Activated naive CD8-positive, alpha-beta T cell treated with anti-CD3 and anti-CD28 coated beads, Interleukin-2, amount 10 ng/mL, durations not matched to agents 7 days and 5 days (primary cell): Measurements from ENCODE around the gene NR3C2. TPM values are rescaled to one million over a fixed set of nuclear protein-coding genes. Genes with fewer than 3 reads are reported as not detected.

Experiments
- ATAC-seq: fragments of 150-1000 bp; cut with Tn5 transposase; one replicate; pipeline ENCODE4 v1.10.0; 2021; ENCODE audit warnings: low read depth, moderate library complexity
- POLR2A ChIA-PET: fragments of 350-600 bp; sonication (Branson Sonifier 250); formaldehyde crosslinking; loops from one replicate; lab custom pipeline; 2021; ENCODE audit warnings: antibody characterized with exemption; lab: Charles Lee
- DNase-seq: peaks from one replicate; pipeline ENCODE4 v3.0.0; 2021
- H3K27ac Mint-ChIP-seq: one replicate; pipeline ENCODE4 v1.8.0; 2022; ENCODE audit warnings: mild to moderate bottlenecking, mixed read lengths
- H3K27me3 Mint-ChIP-seq: one replicate; pipeline ENCODE4 v1.8.0; 2022; ENCODE audit warnings: mild to moderate bottlenecking, moderate library complexity, mixed read lengths
- H3K36me3 Mint-ChIP-seq: one replicate; pipeline ENCODE4 v1.8.0; 2021; ENCODE audit warnings: mild to moderate bottlenecking, mixed read lengths
- H3K4me1 Mint-ChIP-seq: one replicate; pipeline ENCODE4 v1.8.0; 2021; ENCODE audit warnings: mixed read lengths
- H3K4me3 Mint-ChIP-seq: one replicate; pipeline ENCODE4 v1.8.0; 2022; ENCODE audit warnings: mild to moderate bottlenecking, moderate library complexity, mixed read lengths
- H3K9me3 Mint-ChIP-seq: one replicate; pipeline ENCODE4 v1.8.0; 2021; ENCODE audit warnings: mixed read lengths
- total RNA-seq, 2 experiments: library from RNA; stranded (reverse); gene quantifications; one replicate each; pipeline ENCODE4 v1.2.3, GENCODE V29; 2021

Gene NR3C2
- total RNA-seq, 2 experiments from 2014 or later: 19.5 to 24.4 TPM

- Mint-ChIP-seq H3K27ac (no peak overlapping the region), H3K4me3 (no peak overlapping the region), H3K27me3 (no peaks in the 10 kb centered on the region), H3K4me1 (no peaks in the 10 kb centered on the region), H3K9me3 (peaks cover 6% of the 10 kb centered on the region), H3K36me3 (peaks cover 33% of the 10 kb centered on the region)
- POLR2A ChIA-PET: no interaction called here
- ATAC-seq (no peak), DNase-seq (no peak)
Measured at GRCh38 chr4:148118633-148119032, 323.6 kb downstream of the NR3C2 start.

GRCh38 chr4:148118179-148118578, 324.0 kb downstream of the NR3C2 start:
- no peaks in the 10 kb centered on the region for H3K4me1 Mint-ChIP-seq
- POLR2A ChIA-PET: no interaction called here
- peaks cover 2% of the 10 kb centered on the region for H3K9me3 Mint-ChIP-seq
- peaks cover 31% of the 10 kb centered on the region for H3K36me3 Mint-ChIP-seq
- no peak for DNase-seq
- no peak overlapping the region for H3K27ac Mint-ChIP-seq
- H3K27me3 Mint-ChIP-seq: no peaks in the 10 kb centered on the region
- no peak overlapping the region for H3K4me3 Mint-ChIP-seq
- ATAC-seq: no peak

- POLR2A ChIA-PET: no interaction called here
- no peak for ATAC-seq
- H3K36me3 Mint-ChIP-seq: peaks cover 34% of the 10 kb centered on the region
Measured at GRCh38 chr4:148116969-148117368, 325.2 kb downstream of the NR3C2 start.

GRCh38 chr4:148116264-148116663, 325.9 kb downstream of the NR3C2 start:
- Mint-ChIP-seq H3K27me3 (no peaks in the 10 kb centered on the region), H3K4me3 (no peak overlapping the region), H3K9me3 (no peaks in the 10 kb centered on the region), H3K4me1 (peaks cover 6% of the 10 kb centered on the region), H3K36me3 (peaks cover 34% of the 10 kb centered on the region), H3K27ac (no peak overlapping the region)
- ATAC-seq (no peak), DNase-seq (no peak)
- POLR2A ChIA-PET: no interaction called here

More at GRCh38 chr4:148116969-148117368, 325.2 kb downstream of the NR3C2 start:
- no peaks in the 10 kb centered on the region for H3K9me3 Mint-ChIP-seq
- H3K4me1 Mint-ChIP-seq: peaks cover 6% of the 10 kb centered on the region
- DNase-seq: no peak
- no peak overlapping the region for H3K4me3 Mint-ChIP-seq
- H3K27me3 Mint-ChIP-seq: no peaks in the 10 kb centered on the region
- H3K27ac Mint-ChIP-seq: no peak overlapping the region

GRCh38 chr4:148114436-148114835, 327.8 kb downstream of the NR3C2 start:
- no peak for DNase-seq
- Mint-ChIP-seq H3K4me3 (no peak overlapping the region), H3K27ac (no peak overlapping the region), H3K36me3 (peaks cover 31% of the 10 kb centered on the region), H3K4me1 (peaks cover 6% of the 10 kb centered on the region), H3K9me3 (no peaks in the 10 kb centered on the region), H3K27me3 (no peaks in the 10 kb centered on the region)
- no peak for ATAC-seq
- POLR2A ChIA-PET: no interaction called here

- H3K27me3 Mint-ChIP-seq: no peaks in the 10 kb centered on the region
- ATAC-seq (no peak), DNase-seq (no peak)
- H3K9me3 Mint-ChIP-seq: peaks cover 2% of the 10 kb centered on the region
- H3K36me3 Mint-ChIP-seq: peaks cover 24% of the 10 kb centered on the region
- H3K4me3 Mint-ChIP-seq: no peak overlapping the region
- POLR2A ChIA-PET: no interaction called here
- no peak overlapping the region for H3K27ac Mint-ChIP-seq
- peaks cover 6% of the 10 kb centered on the region for H3K4me1 Mint-ChIP-seq
Measured at GRCh38 chr4:148112231-148112982, 329.8 kb downstream of the NR3C2 start.

GRCh38 chr4:148110169-148110568, 332.0 kb downstream of the NR3C2 start:
- Mint-ChIP-seq H3K27ac (no peak overlapping the region), H3K9me3 (peaks cover 8% of the 10 kb centered on the region)
- POLR2A ChIA-PET: no interaction called here

GRCh38 chr4:148109216-148109615, 333.0 kb downstream of the NR3C2 start:
- Mint-ChIP-seq H3K27ac (no peak overlapping the region), H3K4me1 (peaks cover 8% of the 10 kb centered on the region), H3K4me3 (no peak overlapping the region), H3K36me3 (peaks cover 38% of the 10 kb centered on the region), H3K27me3 (no peaks in the 10 kb centered on the region), H3K9me3 (peaks cover 8% of the 10 kb centered on the region)
- POLR2A ChIA-PET: no interaction called here
- no peak for ATAC-seq
- no peak for DNase-seq

More at GRCh38 chr4:148110169-148110568, 332.0 kb downstream of the NR3C2 start:
- DNase-seq (no peak), ATAC-seq (no peak)
- Mint-ChIP-seq H3K27me3 (no peaks in the 10 kb centered on the region), H3K4me3 (no peak overlapping the region), H3K36me3 (peaks cover 40% of the 10 kb centered on the region), H3K4me1 (peaks cover 6% of the 10 kb centered on the region)

GRCh38 chr4:148108766-148109165, 333.4 kb downstream of the NR3C2 start:
- H3K9me3 Mint-ChIP-seq: peaks cover 8% of the 10 kb centered on the region
- no peaks in the 10 kb centered on the region for H3K27me3 Mint-ChIP-seq
- POLR2A ChIA-PET: no interaction called here
- H3K4me1 Mint-ChIP-seq: peaks cover 8% of the 10 kb centered on the region
- no peak overlapping the region for H3K4me3 Mint-ChIP-seq
- ATAC-seq (no peak), DNase-seq (no peak)
- H3K27ac Mint-ChIP-seq: no peak overlapping the region
- peaks cover 37% of the 10 kb centered on the region for H3K36me3 Mint-ChIP-seq

- Mint-ChIP-seq H3K9me3 (peaks cover 8% of the 10 kb centered on the region), H3K4me3 (no peak overlapping the region), H3K27ac (no peak overlapping the region), H3K27me3 (no peaks in the 10 kb centered on the region), H3K36me3 (peaks cover 31% of the 10 kb centered on the region), H3K4me1 (peaks cover 2% of the 10 kb centered on the region)
- POLR2A ChIA-PET: no interaction called here
- no peak for ATAC-seq
- DNase-seq: no peak
Measured at GRCh38 chr4:148103597-148104355, 338.4 kb downstream of the NR3C2 start.

GRCh38 chr4:148101790-148102189, 340.4 kb downstream of the NR3C2 start:
- H3K4me1 Mint-ChIP-seq: peaks cover 2% of the 10 kb centered on the region
- no peaks in the 10 kb centered on the region for H3K27me3 Mint-ChIP-seq
- ATAC-seq (no peak), DNase-seq (no peak)
- peaks cover 5% of the 10 kb centered on the region for H3K9me3 Mint-ChIP-seq
- no peak overlapping the region for H3K27ac Mint-ChIP-seq
- POLR2A ChIA-PET: no interaction called here
- H3K4me3 Mint-ChIP-seq: no peak overlapping the region
- peaks cover 21% of the 10 kb centered on the region for H3K36me3 Mint-ChIP-seq

GRCh38 chr4:148101235-148101634, 341.0 kb downstream of the NR3C2 start:
- Mint-ChIP-seq H3K4me3 (no peak overlapping the region), H3K27ac (no peak overlapping the region), H3K36me3 (peaks cover 16% of the 10 kb centered on the region), H3K4me1 (peaks cover 2% of the 10 kb centered on the region), H3K27me3 (no peaks in the 10 kb centered on the region), H3K9me3 (peaks cover 5% of the 10 kb centered on the region)
- DNase-seq (no peak), ATAC-seq (no peak)
- POLR2A ChIA-PET: no interaction called here

- Mint-ChIP-seq H3K27me3 (no peaks in the 10 kb centered on the region), H3K4me3 (no peak overlapping the region), H3K27ac (no peak overlapping the region), H3K36me3 (peaks cover 9% of the 10 kb centered on the region), H3K4me1 (peaks cover 2% of the 10 kb centered on the region), H3K9me3 (peaks cover 1% of the 10 kb centered on the region)
- DNase-seq: no peak
- POLR2A ChIA-PET: no interaction called here
- ATAC-seq: no peak
Measured at GRCh38 chr4:148097801-148098200, 344.4 kb downstream of the NR3C2 start.
